HT1080 (cell line): ENCODE results near the gene SPATA25. TPM values are rescaled to one million over a fixed set of nuclear protein-coding genes. Genes with fewer than 3 reads are reported as not detected.
A peak's percentile ranks its signal among the peaks of the same experiment; 100 is the strongest.
"Not testable (repeated sequence)": the region's sequence is repeated elsewhere in the genome, so short reads cannot be mapped to it uniquely, and the experiment has no call there.

Experiments used
- DNase-seq: peaks from one replicate; pipeline ENCODE4 v3.0.0-alpha.2; 2015; ENCODE audit warnings: low read depth
- total RNA-seq: library from RNA; depleted of rRNA; stranded (reverse); fragments of >200 nt; shearing (Covaris generic); gene quantifications from 2 replicates; pipeline ENCODE4 v1.2.3, GENCODE V29; 2014

Gene SPATA25
- total RNA-seq, 1 experiment from 2014 or later: 0.34 TPM

DNA sequence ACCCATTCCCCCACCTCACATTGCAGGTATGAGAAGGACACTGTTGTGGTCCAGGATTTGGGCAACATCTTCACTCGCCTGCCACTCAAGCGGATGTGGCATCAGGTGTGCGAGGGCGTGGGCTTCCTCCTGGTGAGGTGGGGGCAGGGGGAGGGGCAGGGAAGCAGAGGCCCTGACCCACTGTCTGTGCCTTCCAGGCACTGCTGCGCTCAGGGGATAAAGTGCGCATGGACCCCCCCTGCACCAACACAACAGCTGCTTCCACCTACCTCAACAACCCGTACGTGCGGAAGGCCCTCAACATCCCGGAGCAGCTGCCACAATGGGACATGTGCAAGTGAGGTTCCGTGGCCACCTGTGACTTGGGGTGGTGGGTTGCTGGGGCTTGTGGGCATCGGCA lies 7.4 kb upstream of the SPATA25 start:
- no peak for DNase-seq

DNA sequence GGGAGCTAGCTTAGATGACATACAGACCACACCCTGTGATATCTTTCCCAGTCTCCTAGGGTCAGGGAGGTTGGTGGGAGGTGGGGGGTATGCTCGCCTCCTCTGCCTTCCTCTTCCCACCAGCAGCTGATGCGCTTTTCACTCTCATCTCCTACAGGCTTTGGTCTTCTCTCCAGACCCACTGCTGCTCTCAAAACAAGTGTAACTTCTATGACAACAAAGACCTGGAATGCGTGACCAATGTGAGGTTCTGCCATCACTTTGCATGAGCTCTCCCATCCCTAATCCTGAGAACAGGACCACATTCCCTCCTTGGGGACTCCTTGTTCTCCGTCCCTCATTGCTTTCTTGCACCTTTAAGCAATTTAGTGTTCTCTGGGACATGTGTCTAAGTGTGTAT lies 6.4 kb upstream of the SPATA25 start:
- DNase-seq: no peak

GRCh38 chr20:45892828-45893500 lies 5.5 kb upstream of the SPATA25 start:
- DNase-seq: no peak

DNA sequence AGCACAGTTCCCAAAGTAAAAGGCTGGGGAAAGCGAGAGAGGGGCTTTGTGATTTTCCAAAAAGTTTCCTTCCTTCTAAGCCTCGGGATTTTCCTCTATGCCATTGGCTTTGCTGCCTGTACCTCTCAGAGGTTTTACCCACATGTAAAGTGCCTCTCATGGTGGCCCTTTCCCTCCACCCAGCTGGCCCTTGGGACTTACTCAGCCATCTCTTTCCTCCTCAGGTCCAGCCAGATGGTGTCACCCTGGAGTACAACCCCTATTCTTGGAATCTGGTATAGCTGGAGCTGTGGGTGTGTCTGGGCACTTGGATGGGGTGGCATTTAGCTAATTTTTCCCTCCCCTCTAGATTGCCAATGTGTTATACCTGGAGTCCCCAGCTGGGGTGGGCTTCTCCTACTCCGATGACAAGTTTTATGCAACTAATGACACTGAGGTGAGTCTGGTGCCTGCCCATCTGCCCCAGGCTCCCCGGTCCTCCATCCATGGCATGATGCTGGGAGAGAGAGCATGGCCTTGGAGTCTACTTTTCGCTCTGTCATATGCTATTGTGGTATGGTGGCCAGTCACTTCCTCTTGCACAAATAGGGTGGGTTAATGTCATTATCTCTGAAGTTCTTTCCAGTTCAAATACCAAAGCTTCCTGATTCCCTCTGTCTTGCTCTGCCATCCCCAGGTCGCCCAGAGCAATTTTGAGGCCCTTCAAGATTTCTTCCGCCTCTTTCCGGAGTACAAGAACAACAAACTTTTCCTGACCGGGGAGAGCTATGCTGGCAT lies 4.8 kb upstream of the SPATA25 start:
- peak; percentile 31 for DNase-seq

- peak; percentile 85 for DNase-seq
These were observed 3.9 kb upstream of the SPATA25 start, which contains the start of the genes CTSA and NEURL2 for GRCh38 chr20:45890985-45891983. Gene CTSA (plus strand): TSS chr20:45891335. CDS start chr20:45891569, 234 bp downstream. Gene NEURL2 (minus strand): TSS chr20:45891208. CDS start chr20:45890991, 217 bp downstream.

- no peak for DNase-seq
These were observed 2.9 kb upstream of the SPATA25 start for GRCh38 chr20:45890077-45890984.

- DNase-seq: no peak
These were observed 1.3 kb upstream of the SPATA25 start for GRCh38 chr20:45888681-45889080.

DNA sequence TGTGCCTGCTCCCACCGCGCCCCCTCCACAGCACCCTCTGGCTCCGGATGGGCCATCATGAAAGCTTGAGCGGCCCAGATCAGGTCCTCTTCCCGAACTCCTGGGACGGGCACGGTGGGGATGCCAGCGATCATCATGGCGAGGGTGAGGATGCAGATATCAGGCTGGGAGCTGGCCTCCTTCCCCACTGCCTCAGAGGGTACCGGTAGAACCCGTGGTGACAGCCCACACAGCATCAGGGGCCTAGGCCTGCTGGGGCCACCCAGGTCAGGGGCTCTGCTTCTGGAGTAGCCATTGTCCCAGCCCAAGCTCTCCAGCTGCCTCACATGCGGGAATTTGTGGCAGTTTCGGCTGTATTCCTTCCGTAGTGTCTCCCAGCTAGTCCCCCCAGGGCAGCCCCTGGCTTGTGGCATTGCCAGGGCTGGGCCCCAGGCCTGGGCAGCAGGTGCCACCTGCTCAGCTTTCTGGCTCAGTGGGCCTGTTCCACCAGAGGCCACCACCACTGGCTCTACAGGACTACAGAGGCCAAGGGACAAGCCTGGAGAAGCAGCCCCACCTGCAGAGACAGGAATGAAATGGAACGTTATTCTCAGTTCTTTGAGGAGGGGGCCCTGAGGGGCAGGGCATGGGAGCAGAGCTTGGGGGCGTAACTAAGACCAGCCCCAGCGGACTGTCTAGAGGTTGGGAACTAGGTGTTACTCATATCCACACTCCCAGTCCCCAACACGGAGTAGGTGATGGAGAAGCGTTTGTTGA lies 654 bp downstream of the SPATA25 start:
- DNase-seq: no peak

DNA sequence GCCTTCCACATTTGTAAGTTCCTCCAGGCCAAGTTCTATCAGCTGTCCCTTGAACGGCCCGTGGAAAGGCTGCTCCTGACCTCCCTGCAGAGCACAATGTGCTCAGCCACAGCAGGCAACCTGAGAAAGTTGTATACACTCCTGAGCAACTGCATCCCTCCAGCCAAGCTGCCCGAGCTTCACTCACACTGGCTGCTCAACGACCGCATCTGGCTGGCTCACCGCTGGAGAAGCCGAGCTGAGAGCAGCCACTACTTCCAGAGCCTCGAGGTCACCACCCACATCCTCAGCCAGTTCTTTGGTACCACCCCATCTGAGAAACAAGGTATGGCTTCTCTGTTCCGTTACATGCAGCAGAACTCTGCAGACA lies 4.3 kb downstream of the SPATA25 start:
- no peak for DNase-seq

DNA sequence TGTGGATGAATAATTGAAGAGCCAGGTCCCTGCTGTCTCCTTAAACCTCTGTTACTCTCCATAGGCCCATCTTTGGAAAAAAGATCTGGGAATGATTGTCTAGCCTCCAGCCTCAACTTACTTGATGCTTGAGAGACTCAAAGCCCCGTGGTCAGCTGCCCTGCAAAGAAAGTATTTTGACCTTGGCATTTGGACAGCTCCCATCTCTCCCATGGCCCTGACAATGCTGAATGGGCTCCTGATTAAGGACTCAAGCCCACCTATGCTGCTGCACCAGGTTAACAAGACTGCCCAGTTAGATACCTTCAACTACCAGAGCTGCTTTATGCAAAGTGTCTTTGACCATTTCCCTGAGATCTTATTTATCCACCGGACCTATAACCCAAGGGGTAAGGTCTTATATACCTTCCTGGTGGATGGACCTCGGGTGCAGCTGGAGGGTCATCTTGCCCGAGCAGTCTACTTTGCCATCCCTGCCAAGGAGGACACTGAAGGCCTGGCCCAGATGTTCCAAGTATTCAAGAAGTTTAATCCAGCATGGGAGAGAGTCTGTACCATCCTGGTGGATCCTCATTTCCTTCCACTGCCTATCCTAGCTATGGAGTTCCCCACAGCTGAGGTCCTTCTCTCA lies 4.8 kb downstream of the SPATA25 start:
- no peak for DNase-seq

- peak; percentile 99 for DNase-seq
These were observed 6.2 kb downstream of the SPATA25 start, which contains the start of gene ZSWIM1 for GRCh38 chr20:45880988-45881788. Gene ZSWIM1 (plus strand): TSS chr20:45881227. CDS start chr20:45882593, 1,366 bp downstream.

GRCh38 chr20:45878076-45878761 lies 9.2 kb downstream of the SPATA25 start:
- no peak for DNase-seq

- no peak for DNase-seq
These were observed 12.8 kb downstream of the SPATA25 start for GRCh38 chr20:45874576-45874975.

GRCh38 chr20:45874104-45874481 lies 13.3 kb downstream of the SPATA25 start:
- DNase-seq: not testable (repeated sequence)

DNA sequence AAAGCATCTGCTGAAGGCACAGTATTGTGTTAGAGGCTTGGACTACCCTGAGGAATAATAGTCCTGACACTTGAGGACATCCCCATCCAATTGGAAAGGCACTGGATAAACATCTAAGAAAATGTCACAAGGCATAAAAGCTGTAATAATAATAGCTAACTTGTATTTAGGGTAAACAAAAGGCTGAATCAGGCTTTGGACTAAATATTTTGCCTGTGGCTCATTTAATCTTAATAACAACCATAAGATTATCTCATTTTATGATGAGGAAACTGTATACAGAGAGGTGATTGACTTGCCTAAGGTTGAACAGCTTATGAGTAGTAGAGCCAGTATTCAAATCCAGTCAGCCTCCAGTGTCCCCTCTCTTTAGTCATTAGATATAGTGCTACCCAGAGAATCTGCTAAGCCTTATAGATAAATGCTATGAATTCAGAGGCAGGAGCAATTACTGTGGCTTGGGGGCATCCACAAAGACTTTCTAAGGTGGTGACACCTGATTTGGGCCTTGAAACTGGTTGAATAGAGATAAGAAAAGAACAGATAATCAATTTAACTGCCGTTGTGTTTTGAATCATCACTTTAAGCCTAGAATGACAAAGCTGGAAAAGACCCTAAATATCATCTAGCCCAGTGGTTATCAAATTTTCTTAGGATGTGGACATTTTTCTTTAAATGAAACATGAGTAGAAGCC lies 13.9 kb downstream of the SPATA25 start:
- DNase-seq: no peak

DNA sequence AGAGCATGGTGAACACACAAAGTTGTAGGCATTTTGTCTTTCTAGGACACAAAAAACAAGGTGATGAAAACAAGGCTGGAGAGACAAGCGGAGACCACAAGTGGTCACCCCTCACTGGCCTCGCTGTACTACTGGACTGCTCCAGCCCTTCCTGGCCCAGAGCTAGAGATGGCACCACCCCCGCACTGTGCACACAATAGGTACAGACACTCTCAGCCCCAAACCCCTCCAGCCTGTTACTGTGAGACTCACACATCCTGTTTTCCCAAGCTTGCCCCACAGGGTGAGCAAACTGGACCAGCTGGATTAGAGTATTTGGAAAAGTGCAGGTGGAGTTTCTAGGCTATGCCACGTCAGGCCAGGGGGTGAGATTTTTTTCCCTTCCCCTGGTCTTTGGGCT lies 14.8 kb downstream of the SPATA25 start:
- no peak for DNase-seq

GRCh38 chr20:45867819-45868176 lies 19.6 kb downstream of the SPATA25 start:
- DNase-seq: peak; percentile 71
